A549 (cell line): Measurements from ENCODE around the gene SHQ1.
"Not testable (repeated sequence)": the region's sequence is repeated elsewhere in the genome, so short reads cannot be mapped to it uniquely, and the experiment has no call there.

Experiments used
- CHD2 ChIP-seq: fragments of 150-350 bp; IDR thresholded peaks from 2 replicates; pipeline ENCODE4 v1.6.1; 2014; ENCODE audit warnings: low read length; ENCODE audit not compliant: partially characterized antibody
- MAX ChIP-seq: IDR thresholded peaks from 2 replicates; pipeline ENCODE4 v1.6.1; 2012
- MAZ ChIP-seq: fragments of 150-350 bp; IDR thresholded peaks from 2 replicates; pipeline ENCODE4 v1.6.1; 2014; ENCODE audit warnings: antibody characterized with exemption, low read depth, low read length, borderline replicate concordance
- POLR2A ChIP-seq: IDR thresholded peaks from 2 replicates; pipeline ENCODE4 v1.6.1; 2012; ENCODE audit warnings: mild to moderate bottlenecking, low read length
- TF ChIP-seq, protein P1 (sequence below): fragments of >200 bp; sonication (Bioruptor Twin); formaldehyde crosslinking; IDR thresholded peaks from 3 replicates; pipeline ENCODE4 v1.5.1; 2016

DNA sequence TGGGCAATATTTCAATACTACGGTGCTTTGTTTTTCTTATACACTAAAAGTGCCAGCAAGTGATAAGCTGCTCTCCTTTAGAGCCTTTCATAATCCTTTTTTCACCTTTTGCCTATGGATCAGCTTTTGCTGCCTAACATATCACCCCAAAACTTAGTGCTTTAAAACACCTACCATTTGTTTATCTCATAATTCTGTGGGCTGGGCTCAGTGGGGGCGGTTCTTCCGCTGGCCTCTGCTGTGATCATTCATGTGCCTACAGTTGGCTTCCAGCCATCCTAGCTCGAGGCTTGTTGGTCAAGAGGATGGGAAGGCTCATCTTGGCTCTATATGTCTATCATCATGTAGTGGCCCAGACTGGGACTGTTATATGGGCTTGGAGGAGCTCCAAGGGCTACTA lies 113.2 kb downstream of the SHQ1 start:
- TF ChIP-seq, protein P1, sequence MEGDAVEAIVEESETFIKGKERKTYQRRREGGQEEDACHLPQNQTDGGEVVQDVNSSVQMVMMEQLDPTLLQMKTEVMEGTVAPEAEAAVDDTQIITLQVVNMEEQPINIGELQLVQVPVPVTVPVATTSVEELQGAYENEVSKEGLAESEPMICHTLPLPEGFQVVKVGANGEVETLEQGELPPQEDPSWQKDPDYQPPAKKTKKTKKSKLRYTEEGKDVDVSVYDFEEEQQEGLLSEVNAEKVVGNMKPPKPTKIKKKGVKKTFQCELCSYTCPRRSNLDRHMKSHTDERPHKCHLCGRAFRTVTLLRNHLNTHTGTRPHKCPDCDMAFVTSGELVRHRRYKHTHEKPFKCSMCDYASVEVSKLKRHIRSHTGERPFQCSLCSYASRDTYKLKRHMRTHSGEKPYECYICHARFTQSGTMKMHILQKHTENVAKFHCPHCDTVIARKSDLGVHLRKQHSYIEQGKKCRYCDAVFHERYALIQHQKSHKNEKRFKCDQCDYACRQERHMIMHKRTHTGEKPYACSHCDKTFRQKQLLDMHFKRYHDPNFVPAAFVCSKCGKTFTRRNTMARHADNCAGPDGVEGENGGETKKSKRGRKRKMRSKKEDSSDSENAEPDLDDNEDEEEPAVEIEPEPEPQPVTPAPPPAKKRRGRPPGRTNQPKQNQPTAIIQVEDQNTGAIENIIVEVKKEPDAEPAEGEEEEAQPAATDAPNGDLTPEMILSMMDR = not testable (repeated sequence)
- TF ChIP-seq MAZ, POLR2A, CHD2, MAX: not testable (repeated sequence)
